GM20431 (cell line): ENCODE results near the gene IL27RA.

ENCODE experiments used
- in situ Hi-C: fragments of 300-500 bp; cut with MseI, MboI; formaldehyde crosslinking; loops from one replicate; pipeline ENCODE4 v1.15.0; 2020; ENCODE audit warnings: low sequenced_read_pairs; ENCODE audit not compliant: unreplicated experiment

Gene IL27RA

GRCh38 chr19:14031719-14032480, at the start of gene IL27RA:
Gene IL27RA, plus strand, starts transcription at chr19:14031762. Its CDS starts 111 bp downstream, at chr19:14031873.
- in situ Hi-C loops: no loop called here

GRCh38 chr19:13981988-13982501, 49.5 kb upstream of the IL27RA start:
- in situ Hi-C loops: no loop called here

- in situ Hi-C loops: no loop called here
Measured at GRCh38 chr19:13982773-13983172, 48.8 kb upstream of the IL27RA start.

- in situ Hi-C loops: no loop called here
Measured at GRCh38 chr19:13983213-13983889, 48.2 kb upstream of the IL27RA start.

- in situ Hi-C loops: no loop called here
Measured at GRCh38 chr19:13984186-13984585, 47.4 kb upstream of the IL27RA start.

- in situ Hi-C loops: no loop called here
Measured at GRCh38 chr19:13984875-13985741, 46.5 kb upstream of the IL27RA start.

GRCh38 chr19:13985771-13986347, 45.7 kb upstream of the IL27RA start:
- in situ Hi-C loops: no loop called here

- in situ Hi-C loops: no loop called here
Measured at GRCh38 chr19:13986348-13986904, 45.1 kb upstream of the IL27RA start.

GRCh38 chr19:13987101-13987890, 44.3 kb upstream of the IL27RA start:
- in situ Hi-C loops: no loop called here

GRCh38 chr19:13989487-13989886, 42.1 kb upstream of the IL27RA start:
- in situ Hi-C loops: no loop called here

- in situ Hi-C loops: no loop called here
Measured at GRCh38 chr19:13990085-13990484, 41.5 kb upstream of the IL27RA start.

GRCh38 chr19:13992025-13992424, 39.5 kb upstream of the IL27RA start:
- in situ Hi-C loops: no loop called here

GRCh38 chr19:13993590-13994300, 37.8 kb upstream of the IL27RA start:
- in situ Hi-C loops: no loop called here

GRCh38 chr19:13995017-13995728, 36.4 kb upstream of the IL27RA start:
- in situ Hi-C loops: no loop called here

GRCh38 chr19:13995878-13996765, 35.4 kb upstream of the IL27RA start:
- in situ Hi-C loops: no loop called here

GRCh38 chr19:13996928-13997630, 34.5 kb upstream of the IL27RA start:
- in situ Hi-C loops: no loop called here
